ENCODE measurements around the gene OSBPL8. TPM values are rescaled to one million over a fixed set of nuclear protein-coding genes. Genes with fewer than 3 reads are reported as not detected.

OSBPL8 gene
- total and polyA plus RNA-seq, 10 of the 15 experiments (the other 5 are each of a cell fraction or from before 2014, with no cell fraction given) = 10.4 to 58.0 (median 32.0) TPM

GRCh38 chr12:76455582-76456345, 103.8 kb downstream of the OSBPL8 start:
- Histone ChIP-seq H3K9me3 (replicated peaks; ENCODE audit: control insufficient read depth, insufficient read depth, low read length) (no peaks in the 10 kb centered on the region), H2AFZ (ENCODE audit: control insufficient read depth, low read depth, low read length) (no peak overlapping the region), H3K36me3 (ENCODE audit: control insufficient read depth in 2 of 2, insufficient read depth in 2 of 2, low read length in 1 of 2) (no peaks in the 10 kb centered on the region), H3K27me3 (replicated peaks in 1 of 2; ENCODE audit: control insufficient read depth in 2 of 2, insufficient read depth in 2 of 2, low read length in 1 of 2) (no peaks in the 10 kb centered on the region), H3K4me3 (no peak overlapping the region), H3K9ac (ENCODE audit: control insufficient read depth, insufficient read depth, low read length) (no peak overlapping the region), H3K79me2 (ENCODE audit: control insufficient read depth, insufficient read depth, low read length) (no peaks in the 10 kb centered on the region), H3K4me1 (ENCODE audit: control insufficient read depth, insufficient read depth, low read length) (no peaks in the 10 kb centered on the region), H3K27ac (ENCODE audit: control insufficient read depth, insufficient read depth) (no peak overlapping the region), H4K20me1 (ENCODE audit: control insufficient read depth, insufficient read depth) (no peaks in the 10 kb centered on the region), H3K4me2 (ENCODE audit: control insufficient read depth, insufficient read depth) (no peak overlapping the region)
- TF ChIP-seq ATF7 (IDR thresholded peaks at IDR 0.05; ENCODE audit: low read depth) (0 out of 2 replicates have a peak, but pooled peaks have one; percentile 16), RAD21 (IDR thresholded peaks at IDR 0.05; ENCODE audit: insufficient read depth, low read depth, low read length) (peak; percentile 89), IRF4 (IDR thresholded peaks at IDR 0.05; ENCODE audit: low read depth, low read length) (0 out of 2 replicates have a peak, but pooled peaks have one; percentile 39), E2F8 (IDR thresholded peaks at IDR 0.05; ENCODE audit: low read depth, partially characterized antibody) (no peak), RB1 (IDR thresholded peaks at IDR 0.05; ENCODE audit: borderline replicate concordance) (0 out of 2 replicates have a peak, but pooled peaks have one; percentile 23), CTCF (IDR thresholded peaks at IDR 0.05 in 2 of 3, conservative IDR thresholded peaks at IDR 0.05 in 1 of 3; ENCODE audit: control insufficient read depth in 2 of 3, extremely low read depth in 1 of 3, insufficient read depth in 1 of 3, low read depth in 3 of 3, low read length in 3 of 3) (peak; percentile 54 to 73 (median 71); a peak in 5 of 6 replicates), JUNB (IDR thresholded peaks at IDR 0.05) (peak; percentile 83), BHLHE40 (IDR thresholded peaks at IDR 0.05; ENCODE audit: borderline replicate concordance in 1 of 2, low read depth in 2 of 2, low read length in 1 of 2) (no peak), SMC3 (IDR thresholded peaks at IDR 0.05; ENCODE audit: borderline replicate concordance, low read length) (peak; percentile 61; the same call in 1 of the 2 replicates)
- peak; percentile 98 for FAIRE-seq
- DNase-seq (ENCODE audit: low read depth, low spot score) = peak; percentile 33
- BruUV-seq (replicated peaks) = no TSS peak
- ATAC-seq = peak; percentile 99
- in situ Hi-C loops (cut with MboI) (no loop called here), intact Hi-C loops (cut with micrococcal nuclease; ENCODE audit: unreplicated experiment) (loop anchor here (1.0 to 10.0 kb wide), 5 partner anchors 107 to 1121 kb away; partner anchors contain the start of genes BBS10, CAPS2, GLIPR1L1 and NAP1L1)
- ChIA-PET RAD21 (ENCODE audit: unreplicated experiment) (interaction anchor here (0.6 to 2.6 kb wide), 27 partner anchors 10 to 1121 kb away, joined by 3 to 22 read pairs (median 4); partner anchors contain the start of genes BBS10, GLIPR1L1, OSBPL8 and PHLDA1), POLR2A (interaction anchor here (1.0 kb wide), 1 partner anchor 110 kb away, joined by 3 read pairs; no protein-coding TSS in a partner anchor), SMC1A (ENCODE audit: uncharacterized antibody, unreplicated experiment) (interaction anchor here (0.6 to 3.4 kb wide), 32 partner anchors 9 to 972 kb away, joined by 3 to 18 read pairs (median 3); partner anchors contain the start of genes BBS10 and OSBPL8), CTCF (interaction anchor here (0.6 to 5.1 kb wide), 46 partner anchors 9 to 1767 kb away, joined by 3 to 50 read pairs (median 4); partner anchors contain the start of gene BBS10)
- WGBS (ENCODE audit: insufficient coverage, insufficient replicate concordance, low lambda C conversion rate, missing lambda C conversion rate) = 30% methylated on average over 2 of the region's 2 CpGs

Data from GM12878 (cell line).